RPMI8226 (cell line): ENCODE results near the gene AKR1B15.
A peak's percentile ranks its signal among the peaks of the same experiment; 100 is the strongest.
"Not testable (repeated sequence)": the region's sequence is repeated elsewhere in the genome, so short reads cannot be mapped to it uniquely, and the experiment has no call there.

ENCODE experiments used
- DNase-seq: peaks from one replicate; pipeline ENCODE4 v3.0.0-alpha.2; 2015

Gene AKR1B15

DNA sequence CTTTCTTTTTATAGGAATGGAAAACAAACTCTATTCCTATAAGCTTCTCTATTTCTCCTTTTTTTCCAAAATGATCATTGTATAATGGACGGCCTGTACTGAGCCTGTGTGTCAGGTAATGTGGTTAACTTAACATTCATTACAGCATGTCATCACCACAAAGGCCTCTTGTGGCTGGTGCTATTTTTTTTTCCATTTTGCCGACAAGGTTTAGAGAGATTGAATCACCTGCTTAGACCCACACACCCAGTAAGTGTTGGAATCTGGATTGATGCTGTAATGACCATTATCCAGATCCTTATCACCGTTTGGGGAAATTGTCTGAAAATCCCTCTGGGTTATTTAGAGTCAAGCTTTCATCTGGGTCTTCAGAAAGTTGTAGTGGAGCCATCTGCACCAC is 18.5 kb downstream of the AKR1B15 start:
- no peak for DNase-seq

DNA sequence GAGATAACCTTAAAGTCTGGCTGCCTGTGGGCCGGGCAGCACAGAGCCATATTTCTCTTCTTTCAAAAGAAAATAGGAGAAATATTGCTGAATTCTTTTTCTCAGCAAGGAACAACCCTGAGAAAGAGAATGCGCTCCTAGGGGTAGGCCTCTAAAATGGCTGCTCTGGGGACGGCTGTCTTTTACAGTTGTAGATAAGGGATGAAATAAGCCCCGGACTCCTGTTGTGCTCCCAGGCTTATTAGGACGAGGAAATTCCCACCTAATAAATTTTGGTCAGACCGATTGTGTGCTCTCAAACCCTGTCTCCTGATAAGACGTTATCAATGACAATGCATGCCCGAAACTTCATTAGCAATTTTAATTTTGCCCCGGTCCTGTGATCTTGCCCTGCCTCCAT is 21.1 kb downstream of the AKR1B15 start:
- not testable (repeated sequence) for DNase-seq

DNA sequence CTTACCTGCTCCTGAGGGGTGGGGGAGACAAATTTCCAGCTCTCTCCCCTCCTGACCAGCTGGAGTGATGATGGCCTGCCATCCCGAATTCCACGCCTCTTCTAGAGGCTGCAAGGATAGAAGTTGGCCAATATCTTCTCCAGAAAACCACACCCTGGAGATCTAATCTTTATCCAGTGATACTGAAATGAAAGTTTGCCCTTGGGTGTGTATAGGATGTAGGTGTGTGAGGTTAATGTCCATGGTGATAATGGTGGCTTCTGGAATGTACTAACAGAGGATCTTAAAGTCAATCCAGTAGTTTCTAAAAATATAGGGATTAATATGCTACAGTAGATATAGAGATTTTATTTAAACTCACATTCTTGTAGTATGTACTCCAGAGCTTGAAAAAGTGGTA is 22.2 kb downstream of the AKR1B15 start:
- DNase-seq = no peak

DNA sequence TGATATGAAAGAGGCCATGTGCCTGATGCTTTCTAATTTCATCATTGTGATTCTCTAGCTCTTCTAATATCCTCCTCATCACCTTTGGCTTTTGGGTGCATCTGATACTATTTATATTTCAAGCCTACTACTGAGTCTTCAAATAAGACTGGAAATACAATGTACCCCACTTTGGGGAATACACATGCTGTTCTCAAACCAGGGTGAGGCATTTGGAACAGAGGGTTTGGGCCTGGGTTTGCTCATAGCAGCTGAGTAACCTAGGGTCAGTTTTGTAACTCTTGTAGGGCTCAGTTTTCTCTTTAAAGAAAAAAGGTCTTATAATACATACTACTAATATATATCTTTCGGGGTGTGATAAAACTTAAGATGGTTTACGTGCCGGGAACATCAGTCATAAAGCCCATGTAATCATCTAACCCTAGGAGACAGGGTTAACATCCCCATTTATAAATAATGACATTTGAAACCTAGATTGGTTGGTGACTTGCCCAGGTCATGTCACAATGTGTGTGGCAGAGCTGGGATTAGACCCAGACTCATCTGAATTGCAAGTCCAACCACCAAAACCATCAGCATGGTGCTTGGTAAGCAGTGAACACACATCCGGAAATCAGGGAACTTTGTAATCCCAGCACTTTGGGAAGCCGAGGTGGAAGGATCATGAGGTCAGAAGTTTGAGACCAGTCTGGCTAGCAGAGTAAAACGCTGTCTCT is 23.0 kb downstream of the AKR1B15 start:
- DNase-seq = no peak

DNA sequence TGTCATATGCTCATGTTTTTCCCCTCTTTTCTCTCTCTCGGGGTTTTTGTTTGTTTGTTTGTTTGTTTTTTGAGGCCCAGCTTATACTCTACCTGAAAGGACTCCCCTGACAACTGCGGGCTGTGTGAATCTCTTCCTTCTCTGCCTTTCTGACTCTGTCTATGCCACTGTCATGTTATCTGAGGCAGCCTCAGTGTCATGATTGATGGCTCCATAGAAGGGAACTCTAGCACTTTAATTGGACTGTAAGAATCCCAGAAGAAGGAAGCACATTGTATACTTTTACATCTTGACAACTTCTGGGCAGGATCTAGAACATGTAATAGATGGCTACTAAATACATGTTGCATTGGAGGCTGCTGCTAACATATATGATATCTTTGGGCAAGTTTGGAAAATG is 25.4 kb downstream of the AKR1B15 start:
- no peak for DNase-seq

DNA sequence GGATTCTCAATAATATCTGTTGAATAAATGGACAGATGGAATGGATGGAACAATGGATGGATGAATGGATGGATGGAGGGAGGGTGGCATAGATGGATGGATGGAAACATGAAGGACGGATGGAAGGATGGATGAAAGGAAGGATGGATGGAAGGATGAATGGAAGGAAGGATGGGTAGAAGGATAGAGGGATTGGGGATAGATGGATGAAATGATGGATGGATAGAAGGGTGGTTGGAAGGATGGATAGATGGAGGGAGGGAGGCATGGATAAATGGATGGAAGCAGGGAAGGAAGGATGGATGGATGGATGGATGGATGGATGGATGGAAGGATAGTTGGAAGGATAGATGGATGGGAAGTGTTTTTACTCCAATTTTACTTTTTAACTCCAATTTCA is 35.4 kb downstream of the AKR1B15 start:
- DNase-seq = no peak

DNA sequence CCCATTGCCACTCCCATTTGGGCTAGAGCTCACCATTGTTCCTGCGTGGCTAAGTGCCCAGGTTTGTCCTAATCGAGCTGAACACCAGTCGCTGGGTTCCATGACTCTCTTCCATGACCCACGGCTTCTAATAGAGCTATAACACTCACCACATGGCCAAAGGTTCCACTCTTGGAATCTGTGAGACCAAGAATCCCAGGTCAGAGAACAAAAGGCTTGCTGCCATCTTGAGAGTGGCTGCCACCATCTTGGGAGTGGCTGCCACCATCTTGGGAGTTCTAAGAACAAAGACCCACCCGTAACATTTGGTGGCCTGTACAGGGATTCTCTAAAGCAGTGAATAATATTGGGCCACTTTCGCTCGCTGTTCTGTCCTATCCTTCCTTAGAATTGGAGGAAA is 37.0 kb downstream of the AKR1B15 start:
- no peak for DNase-seq

DNA sequence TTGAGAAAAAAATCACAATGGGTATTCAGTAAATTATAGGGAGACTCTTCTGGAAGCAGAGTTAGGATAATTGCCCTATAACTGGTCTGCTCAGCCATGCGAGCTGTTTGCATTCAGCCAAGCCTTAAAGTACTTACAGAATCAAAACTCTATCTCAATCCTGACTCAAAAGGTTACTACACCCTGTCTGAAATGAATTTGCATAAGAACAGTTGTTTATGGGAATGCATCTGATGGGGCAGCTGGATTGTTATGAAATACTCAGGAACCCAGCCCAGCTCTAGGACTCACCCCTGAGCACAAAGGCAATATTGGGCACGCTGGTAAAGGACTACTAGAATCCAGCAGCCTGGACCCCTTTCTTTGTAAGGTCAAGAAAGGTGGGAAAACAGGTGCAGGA is 38.8 kb downstream of the AKR1B15 start:
- no peak for DNase-seq

DNA sequence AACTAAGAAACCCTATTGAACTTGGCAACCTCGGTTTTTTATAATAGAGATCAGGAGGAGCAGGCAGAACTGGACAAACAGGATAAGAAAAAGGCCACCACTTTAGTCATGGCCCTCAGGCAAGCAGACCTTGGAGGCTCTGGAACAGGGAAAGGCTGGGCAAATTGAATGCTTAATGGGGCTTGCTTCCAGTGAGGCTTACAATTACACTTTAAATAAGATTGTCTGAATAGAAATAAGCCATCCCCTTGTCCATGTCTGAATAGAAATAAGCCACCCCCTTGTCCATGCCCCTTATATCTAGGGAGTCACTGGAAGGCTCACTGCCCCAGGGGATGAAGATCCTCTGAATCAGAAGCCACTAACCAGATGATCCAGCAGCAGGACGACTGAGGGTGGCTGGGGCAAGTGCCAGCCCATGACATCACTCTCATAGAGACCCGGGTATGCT is 40.6 kb downstream of the AKR1B15 start:
- DNase-seq = no peak

DNA sequence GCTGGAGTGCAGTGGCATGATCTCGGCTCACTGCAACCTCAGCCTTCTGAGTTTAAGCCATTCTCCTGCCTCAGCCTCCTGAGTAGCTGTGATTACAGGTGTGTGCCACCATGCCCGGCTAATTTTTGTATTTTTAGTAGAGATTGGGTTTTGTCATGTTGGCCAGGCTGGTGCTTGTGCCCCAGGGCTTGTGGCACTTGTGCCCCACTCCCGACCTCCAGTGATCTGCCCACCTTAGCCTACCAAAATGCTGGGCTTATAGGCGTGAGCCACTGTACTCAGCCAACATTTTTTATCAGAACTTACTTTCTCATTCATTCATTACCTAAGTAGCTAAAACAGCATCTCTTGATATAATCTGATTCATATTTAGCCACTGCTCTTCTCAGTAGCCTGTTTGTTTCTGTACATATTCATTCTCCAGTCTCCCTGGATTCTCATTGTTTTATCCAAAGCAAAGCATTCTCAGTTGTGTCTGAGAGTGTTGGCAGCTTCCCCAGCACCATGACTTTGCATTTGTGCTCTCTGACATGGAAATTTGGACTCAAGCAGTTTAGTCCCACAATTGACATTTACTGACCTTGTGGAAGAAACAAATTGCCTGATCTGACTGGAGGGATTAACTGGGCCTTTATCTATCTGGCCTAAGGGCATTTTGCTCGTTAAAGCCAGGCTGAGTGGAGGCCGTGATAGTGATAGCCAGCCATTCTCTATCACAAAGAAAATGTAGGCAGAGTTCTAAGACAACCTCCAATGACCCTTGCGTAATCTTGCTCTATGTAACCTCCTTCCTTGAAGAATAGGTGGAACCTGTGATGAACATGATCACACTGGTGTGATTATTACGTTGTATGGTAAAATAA is 44.9 kb downstream of the AKR1B15 start:
- no peak for DNase-seq

DNA sequence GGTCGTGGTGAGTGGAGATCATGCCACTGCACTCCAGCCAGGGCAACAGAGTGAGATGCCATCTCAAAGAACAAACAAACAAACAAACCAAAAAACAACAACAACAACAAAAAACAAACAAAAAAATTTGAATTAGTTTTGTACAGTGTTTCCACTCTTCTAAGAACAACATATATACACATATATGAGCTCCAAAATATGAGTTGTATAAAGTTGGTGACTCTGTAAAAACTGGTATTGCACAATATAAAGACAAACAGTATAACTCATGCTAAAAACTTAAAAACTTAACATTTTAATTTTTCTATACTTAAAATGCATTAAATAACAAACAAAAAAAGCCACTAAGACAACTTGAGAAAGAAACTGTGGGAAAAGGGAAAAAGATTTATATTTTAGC is 46.0 kb downstream of the AKR1B15 start:
- DNase-seq = no peak

DNA sequence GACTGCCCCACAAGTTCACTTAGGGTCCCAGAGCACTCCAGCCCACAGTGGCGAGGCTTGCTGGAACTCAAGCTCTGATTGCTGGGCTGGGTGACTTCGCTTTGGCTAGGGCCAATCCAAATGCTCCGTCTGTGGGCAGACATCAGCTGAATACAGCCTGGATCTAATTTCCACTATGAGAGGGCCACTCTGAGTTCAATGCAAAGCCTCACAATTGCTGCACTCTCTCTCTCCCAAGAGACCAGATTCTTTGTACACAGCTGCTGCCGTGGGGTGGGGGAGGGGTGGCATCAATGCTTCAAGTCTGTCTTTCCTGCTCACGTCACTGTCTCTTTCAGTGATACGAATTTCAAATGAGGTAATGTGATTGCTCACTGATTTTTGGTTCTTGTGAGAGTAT is 50.5 kb downstream of the AKR1B15 start:
- DNase-seq = no peak

DNA sequence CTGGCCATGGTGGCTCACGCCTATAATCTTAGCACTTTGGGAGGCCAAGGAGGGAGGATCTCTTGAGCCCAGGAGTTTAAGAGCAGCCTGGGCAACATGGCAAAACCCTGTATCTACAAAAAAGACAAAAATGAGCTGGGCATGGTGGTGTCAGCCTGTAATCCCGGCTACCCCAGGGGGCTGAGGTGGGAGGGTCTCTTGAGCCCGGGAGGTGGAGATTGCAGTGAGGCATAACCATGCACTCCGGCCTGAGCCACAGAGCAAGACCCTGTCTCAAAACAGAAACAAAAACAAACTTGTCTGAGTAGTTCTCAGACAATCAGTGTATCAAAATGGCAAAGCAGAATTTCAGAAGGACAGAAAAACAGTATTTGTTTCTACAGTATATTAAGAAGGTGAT is 52.5 kb downstream of the AKR1B15 start:
- DNase-seq = no peak

DNA sequence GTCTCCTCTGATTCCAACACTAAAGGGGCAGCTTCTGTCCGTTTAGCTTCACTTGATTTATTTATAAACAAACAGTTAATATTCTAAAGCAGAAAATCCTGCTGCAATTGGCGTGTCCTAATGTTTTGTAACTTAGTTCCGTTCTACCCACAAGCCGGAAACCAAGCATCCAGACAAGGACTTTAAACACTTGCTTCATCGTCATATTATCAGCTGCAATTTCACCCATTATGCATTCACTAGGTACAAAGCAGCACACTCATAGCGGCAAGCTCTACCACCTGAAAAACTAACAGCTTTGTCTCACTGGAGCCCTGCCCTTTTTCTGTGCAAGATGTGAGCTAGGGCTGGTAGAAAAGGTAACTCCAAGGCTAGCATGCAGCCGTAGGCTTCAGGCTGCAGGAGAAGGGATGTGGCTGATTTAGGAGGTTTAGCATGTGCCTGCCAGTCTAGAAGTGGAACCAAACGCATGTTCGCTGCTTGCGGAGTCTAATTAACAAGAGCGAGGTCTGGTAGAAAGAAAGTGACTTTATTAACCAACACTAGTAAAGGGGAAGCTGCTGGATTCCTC is 54.1 kb downstream of the AKR1B15 start:
- DNase-seq = peak; percentile 8

DNA sequence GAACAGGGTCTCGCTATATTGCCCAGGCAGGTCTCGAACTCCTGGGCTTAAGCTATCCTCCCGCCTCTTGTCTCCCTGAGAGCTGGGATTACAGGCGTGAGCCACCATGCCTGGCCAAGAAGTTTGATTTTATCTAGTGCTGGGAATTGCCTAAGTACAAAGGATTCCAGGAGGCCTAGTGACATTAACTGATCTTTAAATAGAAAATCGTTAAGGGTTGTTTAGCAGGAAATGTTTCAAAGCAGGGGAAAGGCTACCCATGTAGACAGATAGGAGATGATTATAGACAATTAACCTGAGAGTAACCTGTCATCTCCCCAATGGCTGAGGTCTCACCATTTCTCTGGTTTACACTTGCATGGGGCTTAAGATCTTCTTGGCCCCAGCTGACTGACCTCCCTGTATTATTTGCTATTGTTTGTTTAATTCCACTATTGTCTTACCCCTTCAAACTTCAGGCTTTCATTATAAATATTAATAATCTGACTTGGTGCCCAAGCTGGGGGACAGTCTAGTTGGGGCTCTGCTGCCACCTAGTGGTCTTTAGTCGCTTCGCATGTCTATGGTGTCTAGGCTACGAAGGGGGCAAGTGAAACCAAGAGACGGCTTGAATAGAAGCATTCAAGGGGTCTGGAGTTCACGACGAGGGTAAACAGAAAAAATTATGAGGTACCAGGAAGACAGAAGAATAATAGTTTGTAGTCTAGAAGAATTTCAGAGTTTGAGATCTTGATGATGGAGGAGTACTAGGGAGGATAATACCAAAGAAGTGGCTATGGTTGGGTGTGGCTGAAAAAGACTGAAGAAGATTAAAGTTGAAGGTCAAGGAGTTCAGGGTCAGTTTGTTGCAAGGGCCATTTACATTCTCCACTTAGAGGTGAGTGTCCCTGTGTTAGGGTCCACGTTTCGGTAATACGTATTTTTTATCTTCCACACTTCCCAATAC is 57.3 kb downstream of the AKR1B15 start:
- peak; percentile 80 for DNase-seq

DNA sequence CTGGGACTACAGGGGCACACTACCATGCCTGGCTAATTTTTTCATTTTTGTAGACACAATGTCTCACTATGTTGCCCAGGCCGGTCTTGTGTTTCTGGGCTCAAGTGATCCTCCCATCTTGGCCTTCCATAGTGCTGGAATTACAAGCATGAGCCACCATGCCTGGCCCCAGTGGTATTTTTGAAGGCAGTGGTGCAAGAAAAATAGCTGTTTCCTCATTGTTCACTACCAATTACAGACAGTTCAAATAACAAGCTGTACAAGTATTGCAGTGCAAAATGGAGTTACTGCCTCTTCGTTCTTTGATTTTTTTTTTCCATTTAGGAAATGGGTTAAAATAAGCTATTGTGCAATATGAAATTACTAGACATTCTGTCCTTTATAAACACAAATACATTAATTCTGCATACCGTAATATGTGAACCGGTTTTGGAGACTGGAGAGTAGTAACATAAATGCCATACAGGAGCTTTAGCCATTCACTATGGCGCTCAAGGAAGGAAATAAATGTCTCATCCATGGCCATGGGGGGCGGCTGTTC is 62.8 kb downstream of the AKR1B15 start:
- DNase-seq = no peak

DNA sequence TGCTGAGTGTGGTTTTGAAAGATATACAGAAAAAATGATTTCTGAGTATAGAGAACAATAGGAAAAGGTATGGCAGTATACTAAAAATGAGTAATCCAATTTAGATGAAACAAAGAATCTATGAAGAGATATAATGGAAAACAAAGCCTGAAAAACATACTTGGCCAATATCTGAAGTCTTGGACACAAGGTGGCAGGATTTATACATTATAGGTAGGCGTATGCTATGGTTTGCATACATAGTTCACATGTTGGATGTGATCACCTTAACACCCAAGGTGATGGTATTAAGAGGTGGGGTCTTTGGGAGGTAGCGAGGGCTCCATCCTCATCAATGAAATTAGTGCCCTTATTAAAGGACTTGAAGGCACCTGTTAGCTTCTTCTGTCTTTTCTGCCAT is 63.3 kb downstream of the AKR1B15 start:
- no peak for DNase-seq

DNA sequence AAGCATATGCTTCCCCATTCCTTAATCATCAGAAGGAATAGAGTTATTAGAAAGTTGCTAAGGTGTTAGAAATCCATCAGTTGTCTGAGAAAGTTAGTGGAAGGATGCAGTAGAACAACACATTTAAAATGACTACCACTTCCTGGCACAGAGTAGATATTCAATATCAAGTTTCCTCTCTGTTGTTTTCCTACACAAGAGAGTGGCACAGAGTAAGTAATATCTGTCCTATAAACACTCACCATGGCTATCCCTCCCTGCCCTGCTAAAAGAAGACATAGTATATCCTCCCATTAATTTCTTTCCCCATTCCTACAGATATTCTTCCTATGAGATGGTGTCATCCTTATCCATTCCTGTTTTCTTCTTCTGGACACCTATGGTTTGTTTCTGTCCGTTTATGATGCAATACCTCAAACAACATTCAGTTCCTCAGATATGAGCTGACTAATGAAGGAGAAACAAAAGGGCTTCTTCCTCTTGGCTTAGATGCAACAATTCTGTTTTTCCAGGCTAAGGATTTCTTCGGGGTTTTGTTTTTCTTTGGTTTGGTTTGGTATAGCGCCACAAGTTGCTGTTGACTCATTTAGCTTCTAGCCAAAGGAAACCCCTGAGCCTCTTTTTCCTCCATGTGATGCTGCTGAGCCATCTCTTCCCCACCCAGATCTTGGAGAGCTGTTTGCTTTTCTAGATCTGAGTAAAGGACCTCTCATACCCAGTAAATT is 64.9 kb downstream of the AKR1B15 start:
- DNase-seq = no peak

DNA sequence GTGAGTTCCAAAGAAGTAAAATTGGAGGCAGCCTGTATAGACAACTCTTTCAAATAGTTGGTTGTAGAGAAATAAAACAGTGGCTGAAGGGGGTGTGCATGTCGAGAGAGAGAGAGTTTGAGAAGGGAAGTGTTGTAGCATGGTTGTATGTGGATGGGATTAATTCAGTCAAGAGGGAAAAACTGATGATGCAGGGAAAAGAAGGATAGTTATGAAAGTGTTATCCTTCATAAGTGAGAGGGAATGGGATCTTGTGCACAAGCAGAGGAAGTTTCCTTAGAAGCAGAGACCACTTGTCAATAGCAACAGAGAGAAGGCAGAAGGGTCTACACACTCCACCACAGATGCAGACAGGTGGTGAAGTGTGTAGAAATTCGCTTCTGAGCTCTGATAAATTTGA is 67.7 kb downstream of the AKR1B15 start:
- no peak for DNase-seq

DNA sequence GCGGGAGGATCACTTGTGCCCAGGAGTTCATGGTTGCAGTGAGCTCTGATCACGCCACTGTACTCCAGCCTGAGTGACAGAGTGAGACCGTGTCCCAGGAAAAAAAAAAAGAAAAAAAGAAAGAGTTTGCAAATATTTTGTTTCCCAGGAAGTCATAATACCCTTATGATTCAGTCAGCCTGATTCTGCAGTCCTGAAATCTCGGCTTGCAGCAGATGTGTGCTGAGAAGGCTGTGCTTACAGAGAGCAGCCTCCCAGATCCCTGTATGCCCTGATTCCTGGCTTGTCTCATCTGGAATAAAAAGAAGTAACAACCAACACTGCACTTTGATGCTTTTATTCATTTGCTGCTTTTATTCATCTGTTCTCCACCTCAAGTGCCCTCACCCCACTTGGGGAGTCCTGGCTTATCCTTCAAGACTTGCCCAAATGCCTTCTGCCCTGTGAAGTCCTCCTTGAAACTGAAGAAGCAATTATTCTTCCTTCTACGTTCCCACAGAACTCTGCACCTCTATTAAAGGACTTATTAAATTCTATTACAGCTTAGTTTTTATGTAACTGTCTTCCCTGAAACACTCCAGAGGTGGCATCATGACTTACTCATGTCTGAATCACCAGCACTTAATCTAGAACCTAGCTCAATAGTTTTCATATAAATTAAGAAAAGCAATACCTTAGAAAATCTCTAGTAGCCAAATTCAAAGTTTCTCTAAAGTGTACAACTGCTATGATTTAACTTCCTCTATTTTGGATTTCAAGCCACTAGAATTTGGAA is 70.0 kb downstream of the AKR1B15 start:
- DNase-seq = no peak
